Bronchial epithelial cell (primary cell): ENCODE results near the gene ASB13. TPM values are rescaled to one million over a fixed set of nuclear protein-coding genes. Genes with fewer than 3 reads are reported as not detected.

Experiments used
- DNase-seq: peaks from one replicate; pipeline ENCODE4 v3.0.0-alpha.2; 2010; ENCODE audit warnings: low read depth
- FAIRE-seq: peaks from 2 replicates; lab custom pipeline; 2011; peaks lifted over from hg19 to GRCh38; lab: Jason Lieb, UNC
- H3K27me3 ChIP-seq: 2 replicates; pipeline ENCODE4 v1.5.1; 2011; ENCODE audit warnings: low read length; ENCODE audit not compliant: control insufficient read depth, insufficient read depth
- H3K36me3 ChIP-seq: 2 replicates; pipeline ENCODE4 v1.5.1; 2011; ENCODE audit warnings: low read length; ENCODE audit not compliant: control insufficient read depth, insufficient read depth
- H3K4me3 ChIP-seq: 2 replicates; pipeline ENCODE4 v1.5.1; 2011; ENCODE audit warnings: mild to moderate bottlenecking, low read depth, low read length, control low read depth
- total RNA-seq: library from RNA; depleted of rRNA; stranded (reverse); fragments of >200 nt; gene quantifications from 2 replicates; pipeline ENCODE4 v1.2.1, GENCODE V29; 2014
- TF ChIP-seq, protein P1 (sequence below): IDR thresholded peaks from 2 replicates; pipeline ENCODE4 v1.5.1; 2011; ENCODE audit warnings: mild to moderate bottlenecking, moderate library complexity, low read length, control low read depth, inconsistent platforms; ENCODE audit not compliant: insufficient read depth, severe bottlenecking

ASB13 gene
- total RNA-seq, 1 donor from 2014 or later, result 14.5 TPM

DNA sequence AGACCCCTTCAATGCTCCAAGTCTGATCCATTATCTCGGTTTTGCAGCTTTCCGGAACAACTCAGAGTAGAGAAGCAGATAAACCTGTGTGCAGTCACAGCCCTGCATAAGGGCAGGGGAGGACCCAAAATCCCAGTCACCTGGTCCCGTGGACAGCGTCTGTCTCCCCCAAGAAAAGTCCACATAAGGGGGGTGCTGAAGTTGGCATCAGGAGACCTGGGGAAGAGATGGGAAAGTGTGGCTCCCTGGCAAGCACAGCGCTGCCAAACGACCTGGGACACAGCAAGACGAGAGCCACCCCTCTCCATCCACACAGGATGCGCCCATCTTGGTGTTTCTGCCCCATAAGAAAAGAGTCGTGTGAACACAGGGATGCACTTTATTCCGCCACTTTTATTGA lies 27.9 kb downstream of the ASB13 start:
- FAIRE-seq, result no peak

DNA sequence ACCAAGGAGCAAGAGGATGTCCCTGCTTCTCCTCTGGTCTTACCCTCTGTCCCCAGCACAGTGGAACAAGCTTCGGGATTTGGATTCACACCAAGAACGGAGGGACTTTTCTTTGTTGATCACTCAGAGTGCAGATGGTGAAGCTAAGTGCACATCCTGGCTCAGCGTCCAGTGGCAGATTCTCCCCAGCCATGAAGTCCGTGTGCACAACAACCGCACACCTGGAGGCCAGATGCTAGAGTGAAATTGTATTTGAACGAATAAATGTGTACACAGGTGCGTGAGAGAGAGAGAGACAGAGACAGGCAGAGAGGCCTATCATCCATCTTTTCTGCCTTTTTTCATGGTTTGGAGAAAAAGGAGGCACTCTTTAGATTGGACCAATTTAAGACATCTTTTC lies 31.5 kb downstream of the ASB13 start:
- no peaks in the 10 kb centered on the region for H3K27me3 ChIP-seq
- FAIRE-seq (peak; percentile 47), DNase-seq (no peak)
- TF ChIP-seq, protein P1, sequence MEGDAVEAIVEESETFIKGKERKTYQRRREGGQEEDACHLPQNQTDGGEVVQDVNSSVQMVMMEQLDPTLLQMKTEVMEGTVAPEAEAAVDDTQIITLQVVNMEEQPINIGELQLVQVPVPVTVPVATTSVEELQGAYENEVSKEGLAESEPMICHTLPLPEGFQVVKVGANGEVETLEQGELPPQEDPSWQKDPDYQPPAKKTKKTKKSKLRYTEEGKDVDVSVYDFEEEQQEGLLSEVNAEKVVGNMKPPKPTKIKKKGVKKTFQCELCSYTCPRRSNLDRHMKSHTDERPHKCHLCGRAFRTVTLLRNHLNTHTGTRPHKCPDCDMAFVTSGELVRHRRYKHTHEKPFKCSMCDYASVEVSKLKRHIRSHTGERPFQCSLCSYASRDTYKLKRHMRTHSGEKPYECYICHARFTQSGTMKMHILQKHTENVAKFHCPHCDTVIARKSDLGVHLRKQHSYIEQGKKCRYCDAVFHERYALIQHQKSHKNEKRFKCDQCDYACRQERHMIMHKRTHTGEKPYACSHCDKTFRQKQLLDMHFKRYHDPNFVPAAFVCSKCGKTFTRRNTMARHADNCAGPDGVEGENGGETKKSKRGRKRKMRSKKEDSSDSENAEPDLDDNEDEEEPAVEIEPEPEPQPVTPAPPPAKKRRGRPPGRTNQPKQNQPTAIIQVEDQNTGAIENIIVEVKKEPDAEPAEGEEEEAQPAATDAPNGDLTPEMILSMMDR, result no peak
- no peak overlapping the region for H3K4me3 ChIP-seq
- peaks cover 4% of the 10 kb centered on the region for H3K36me3 ChIP-seq

More for the DNA sequence above, 27.9 kb downstream of the ASB13 start:
- no peak overlapping the region for H3K4me3 ChIP-seq
- no peaks in the 10 kb centered on the region for H3K27me3 ChIP-seq
- TF ChIP-seq, protein P1, result no peak
- peaks cover 11% of the 10 kb centered on the region for H3K36me3 ChIP-seq
- DNase-seq, result no peak

DNA sequence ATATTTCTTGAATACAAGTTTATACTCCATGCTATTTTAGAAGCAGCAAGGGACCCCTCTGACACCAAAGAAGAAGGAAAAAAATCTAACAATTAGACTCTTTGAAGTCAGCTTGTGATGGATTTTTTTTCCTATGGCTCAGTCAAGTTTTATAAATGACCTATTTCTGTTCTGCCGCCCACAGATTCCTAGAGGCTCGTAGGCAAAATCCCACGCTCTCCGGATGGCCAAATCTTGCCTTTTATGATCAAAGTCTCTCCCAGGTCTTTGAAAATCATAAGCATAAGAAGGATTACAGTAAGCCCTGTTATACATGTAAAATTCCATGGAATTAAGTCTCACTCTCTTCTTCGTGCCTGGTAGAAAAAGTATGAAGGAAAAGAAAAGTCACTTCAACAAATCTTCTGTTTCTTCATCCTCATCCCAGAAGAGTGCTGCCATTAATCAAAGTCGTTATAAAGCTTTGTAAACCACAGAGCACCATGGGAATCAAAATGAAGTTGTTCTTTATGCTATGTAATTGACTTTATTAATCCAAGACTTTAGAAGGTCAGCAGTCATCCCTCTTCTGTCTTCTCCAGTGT lies 33.1 kb downstream of the ASB13 start:
- FAIRE-seq (no peak), DNase-seq (no peak)
- Histone ChIP-seq H3K4me3 (no peak overlapping the region), H3K36me3 (no peaks in the 10 kb centered on the region), H3K27me3 (no peaks in the 10 kb centered on the region)
- TF ChIP-seq, protein P1, result no peak

DNA sequence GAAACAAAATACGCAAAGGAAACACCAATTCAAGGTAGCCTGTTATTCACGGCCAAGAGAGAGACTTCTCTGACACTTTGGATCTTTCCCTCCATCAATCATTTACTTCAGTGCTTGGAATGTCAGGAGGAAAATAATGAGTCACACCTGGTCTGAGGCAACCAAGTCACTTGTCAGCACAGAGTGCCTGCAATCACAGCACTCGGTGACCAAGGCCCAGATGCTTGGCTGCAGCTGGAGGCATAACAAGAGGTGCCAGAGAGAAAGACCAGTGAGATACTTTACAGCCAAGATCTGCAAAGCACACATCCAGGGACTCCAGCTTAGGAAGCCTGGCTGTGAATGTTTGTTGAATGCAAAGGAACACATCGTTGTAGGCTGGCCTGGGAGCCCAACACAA lies 33.9 kb downstream of the ASB13 start:
- H3K4me3 ChIP-seq, result no peak overlapping the region
- H3K27me3 ChIP-seq, result no peaks in the 10 kb centered on the region
- H3K36me3 ChIP-seq, result no peaks in the 10 kb centered on the region
- DNase-seq (peak; percentile 74), FAIRE-seq (no peak)
- TF ChIP-seq, protein P1, result no peak

DNA sequence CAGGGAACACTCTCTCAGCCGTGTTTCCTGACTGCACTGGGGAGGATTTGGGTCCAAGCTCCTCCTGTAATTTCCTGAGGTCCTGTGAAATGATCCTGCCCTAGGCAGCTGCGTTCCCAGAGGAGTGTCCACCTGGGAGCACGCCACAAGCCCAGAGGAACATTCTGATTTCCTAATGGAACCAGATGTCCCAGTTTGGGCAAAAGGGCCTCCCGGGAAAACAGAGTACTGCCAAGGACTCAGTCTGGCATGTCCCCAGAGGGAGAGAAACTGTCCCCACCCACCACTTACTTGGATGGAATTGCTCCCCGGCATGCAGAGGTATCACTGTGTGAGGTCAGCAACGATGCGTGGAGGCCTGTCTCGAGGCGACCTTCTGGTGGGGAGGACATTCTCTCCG lies 34.5 kb downstream of the ASB13 start:
- TF ChIP-seq, protein P1, result no peak
- Histone ChIP-seq H3K36me3 (no peaks in the 10 kb centered on the region), H3K27me3 (no peaks in the 10 kb centered on the region), H3K4me3 (no peak overlapping the region)
- DNase-seq (no peak), FAIRE-seq (no peak)

DNA sequence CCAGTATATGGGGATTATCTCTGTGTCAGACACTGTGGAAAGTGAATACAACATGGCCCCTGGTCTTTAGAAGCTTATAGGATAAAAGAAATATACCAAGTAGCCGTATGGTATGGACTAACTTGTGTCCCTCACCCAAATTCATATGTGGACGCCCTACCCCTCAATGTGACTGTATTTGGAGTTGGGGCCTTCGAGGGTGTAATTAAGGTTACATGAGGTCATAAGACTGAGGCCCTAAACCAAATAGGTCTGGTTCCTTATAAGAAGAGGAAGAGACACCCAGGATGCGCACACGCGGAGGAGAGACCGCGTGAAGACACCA lies 36.3 kb downstream of the ASB13 start:
- Histone ChIP-seq H3K27me3 (no peaks in the 10 kb centered on the region), H3K4me3 (no peak overlapping the region), H3K36me3 (no peaks in the 10 kb centered on the region)
- FAIRE-seq (no peak), DNase-seq (no peak)
- TF ChIP-seq, protein P1, result no peak
